PC-3 (cell line): ENCODE results near the gene ABHD8. TPM values are rescaled to one million over a fixed set of nuclear protein-coding genes. Genes with fewer than 3 reads are reported as not detected.

Experiments used
- ATAC-seq: fragments of 200-7000 bp; cut with Tn5 transposase; 2 replicates; pipeline ENCODE4 v1.9.1; 2020; ENCODE audit warnings: mild to moderate bottlenecking, moderate library complexity
- BruUV-seq: library from RNA; stranded (reverse); fragments of 400-500 nt; replicated peaks from 2 replicates; lab custom pipeline; 2021; lab: Mats Ljungman, UMichigan
- CTCF ChIA-PET: fragments of 300-600 bp; sonication (Branson Sonifier 250); formaldehyde crosslinking; loops from one replicate; lab custom pipeline; 2022; ENCODE audit warnings: antibody characterized with exemption; lab: Charles Lee
- POLR2A ChIA-PET: fragments of 300-600 bp; sonication (Branson Sonifier 250); formaldehyde crosslinking; loops from one replicate; lab custom pipeline; 2022; ENCODE audit warnings: antibody characterized with exemption; ENCODE audit not compliant: unreplicated experiment; lab: Charles Lee
- DNase-seq: peaks from one replicate; pipeline ENCODE4 v3.0.0-alpha.2; 2015
- H2AFZ ChIP-seq: fragments of 300-600 bp; sonication (generic); 2 replicates; pipeline ENCODE4 v1.6.0; 2016; ENCODE audit warnings: antibody characterized with exemption, low read length
- H3F3A ChIP-seq: fragments of 300-600 bp; sonication (generic); one replicate; pipeline ENCODE4 v1.6.0; 2017; ENCODE audit warnings: antibody characterized with exemption, low read length, control low read depth, mild to moderate bottlenecking; ENCODE audit not compliant: unreplicated experiment
- H3K27ac ChIP-seq: fragments of 300-600 bp; sonication (generic); 2 replicates; pipeline ENCODE4 v1.5.1; 2016; ENCODE audit warnings: mild to moderate bottlenecking, low read length
- H3K27me3 ChIP-seq: fragments of 300-600 bp; sonication (generic); 2 replicates; pipeline ENCODE4 v1.6.1; 2016; ENCODE audit warnings: low read length, mixed read lengths
- H3K36me3 ChIP-seq: fragments of 300-600 bp; sonication (generic); 2 replicates; pipeline ENCODE4 v1.6.1; 2016; ENCODE audit warnings: low read depth, mixed run types, low read length, mixed read lengths
- H3K4me1 ChIP-seq: fragments of 300-600 bp; sonication (generic); 2 replicates; pipeline ENCODE4 v1.5.1; 2016; ENCODE audit warnings: low read length; ENCODE audit not compliant: insufficient read depth
- H3K4me2 ChIP-seq: fragments of 300-600 bp; sonication (generic); 2 replicates; pipeline ENCODE4 v1.6.0; 2016; ENCODE audit warnings: low read length
- H3K4me3 ChIP-seq: fragments of 300-600 bp; sonication (generic); 2 replicates; pipeline ENCODE4 v1.5.1; 2016; ENCODE audit warnings: mild to moderate bottlenecking, low read length, mixed read lengths
- H3K79me2 ChIP-seq: fragments of 300-600 bp; sonication (generic); 2 replicates; pipeline ENCODE4 v1.6.1; 2017; ENCODE audit warnings: low read length, mixed read lengths
- H3K9ac ChIP-seq: fragments of 300-600 bp; sonication (generic); 2 replicates; pipeline ENCODE4 v1.6.0; 2016; ENCODE audit warnings: mild to moderate bottlenecking, low read length
- H3K9me2 ChIP-seq: fragments of 300-600 bp; sonication (generic); replicated peaks from 2 replicates; pipeline ENCODE4 v1.6.1; 2016; ENCODE audit warnings: mixed run types, low read length, mixed read lengths
- H3K9me3 ChIP-seq: fragments of 300-600 bp; sonication (generic); 2 replicates; pipeline ENCODE4 v1.6.1; 2016; ENCODE audit warnings: low read length, mixed read lengths
- H4K20me1 ChIP-seq: fragments of 300-600 bp; sonication (generic); 2 replicates; pipeline ENCODE4 v1.6.1; 2016; ENCODE audit warnings: low read length, mixed read lengths
- EZH2 ChIP-seq: fragments of 300-600 bp; sonication (generic); IDR thresholded peaks from one replicate; pipeline ENCODE4 v1.6.1; 2017; ENCODE audit warnings: antibody characterized with exemption, mild to moderate bottlenecking, low read length; ENCODE audit not compliant: unreplicated experiment
- EZH2phosphoT487 ChIP-seq: fragments of 300-600 bp; sonication (generic); IDR thresholded peaks from 2 replicates; pipeline ENCODE4 v1.6.1; 2018; ENCODE audit warnings: mild to moderate bottlenecking, antibody characterized with exemption, low read length, borderline replicate concordance
- intact Hi-C: fragments of 100-400 bp; cut with micrococcal nuclease; formaldehyde crosslinking; loops from 2 replicates; pipeline ENCODE4 v1.9.0; 2023
- total RNA-seq: library from RNA; depleted of rRNA; stranded (reverse); fragments of >200 nt; gene quantifications from 2 replicates; pipeline ENCODE4 v1.2.3, GENCODE V29; 2014
- TF ChIP-seq, protein P1 (sequence below): fragments of 300-600 bp; sonication (generic); conservative IDR thresholded peaks from 2 replicates; pipeline ENCODE4 v1.5.1; 2017; ENCODE audit warnings: antibody characterized with exemption, low read depth, mild to moderate bottlenecking, low read length

The ABHD8 gene
- total RNA-seq, 1 experiment from 2014 or later, result 42.4 TPM

DNA sequence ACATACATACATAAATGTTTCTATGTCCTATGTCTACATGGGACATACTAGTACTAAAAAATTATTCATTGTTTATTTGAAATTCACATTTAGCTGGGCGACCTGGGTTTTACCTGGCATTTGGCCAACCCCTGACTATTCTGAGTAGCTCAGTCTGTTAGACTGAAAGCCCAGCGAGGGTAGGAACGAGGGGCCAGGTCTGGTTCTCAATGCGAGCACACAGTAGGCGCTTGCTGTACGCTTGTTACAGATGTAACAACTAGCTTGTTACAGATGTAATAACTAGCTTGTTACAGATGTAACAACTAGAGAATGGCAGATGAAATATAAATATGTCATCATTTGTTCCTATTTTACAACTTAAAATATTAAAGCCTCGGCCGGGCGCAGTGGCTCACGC lies 32.4 kb upstream of the ABHD8 start:
- no peak overlapping the region for H3K27ac ChIP-seq
- no peaks in the 10 kb centered on the region for H4K20me1 ChIP-seq
- peaks cover 8% of the 10 kb centered on the region for H3K36me3 ChIP-seq
- intact Hi-C loops, result no loop called here
- DNase-seq (peak; percentile 21), ATAC-seq (no peak)
- CTCF ChIA-PET, result interaction anchor here (0.6 kb wide), 1 partner anchor 18 kb away, joined by 7 read pairs; no protein-coding TSS in a partner anchor
- H3K9me2 ChIP-seq, result no peaks in the 10 kb centered on the region
- POLR2A ChIA-PET, result interaction anchor here (0.9 kb wide), 1 partner anchor 26 kb away, joined by 4 read pairs; the partner anchor contains the start of gene DDA1
- H3K9ac ChIP-seq, result peak overlapping the region; percentile 85; the same call in 1 of the 2 replicates
- TF ChIP-seq EZH2 (no peak), EZH2phosphoT487 (no peak)
- TF ChIP-seq, protein P1, sequence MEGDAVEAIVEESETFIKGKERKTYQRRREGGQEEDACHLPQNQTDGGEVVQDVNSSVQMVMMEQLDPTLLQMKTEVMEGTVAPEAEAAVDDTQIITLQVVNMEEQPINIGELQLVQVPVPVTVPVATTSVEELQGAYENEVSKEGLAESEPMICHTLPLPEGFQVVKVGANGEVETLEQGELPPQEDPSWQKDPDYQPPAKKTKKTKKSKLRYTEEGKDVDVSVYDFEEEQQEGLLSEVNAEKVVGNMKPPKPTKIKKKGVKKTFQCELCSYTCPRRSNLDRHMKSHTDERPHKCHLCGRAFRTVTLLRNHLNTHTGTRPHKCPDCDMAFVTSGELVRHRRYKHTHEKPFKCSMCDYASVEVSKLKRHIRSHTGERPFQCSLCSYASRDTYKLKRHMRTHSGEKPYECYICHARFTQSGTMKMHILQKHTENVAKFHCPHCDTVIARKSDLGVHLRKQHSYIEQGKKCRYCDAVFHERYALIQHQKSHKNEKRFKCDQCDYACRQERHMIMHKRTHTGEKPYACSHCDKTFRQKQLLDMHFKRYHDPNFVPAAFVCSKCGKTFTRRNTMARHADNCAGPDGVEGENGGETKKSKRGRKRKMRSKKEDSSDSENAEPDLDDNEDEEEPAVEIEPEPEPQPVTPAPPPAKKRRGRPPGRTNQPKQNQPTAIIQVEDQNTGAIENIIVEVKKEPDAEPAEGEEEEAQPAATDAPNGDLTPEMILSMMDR, result no peak
- H3K4me2 ChIP-seq, result peak overlapping the region; percentile 93
- BruUV-seq, result no TSS peak
- H3F3A ChIP-seq, result no peaks in the 10 kb centered on the region
- peak overlapping the region; percentile 93 for H3K4me3 ChIP-seq
- H3K27me3 ChIP-seq, result no peaks in the 10 kb centered on the region
- H3K79me2 ChIP-seq, result peaks cover 22% of the 10 kb centered on the region
- H3K4me1 ChIP-seq, result peaks cover 18% of the 10 kb centered on the region
- H2AFZ ChIP-seq, result peak overlapping the region; percentile 78
- H3K9me3 ChIP-seq, result no peaks in the 10 kb centered on the region

DNA sequence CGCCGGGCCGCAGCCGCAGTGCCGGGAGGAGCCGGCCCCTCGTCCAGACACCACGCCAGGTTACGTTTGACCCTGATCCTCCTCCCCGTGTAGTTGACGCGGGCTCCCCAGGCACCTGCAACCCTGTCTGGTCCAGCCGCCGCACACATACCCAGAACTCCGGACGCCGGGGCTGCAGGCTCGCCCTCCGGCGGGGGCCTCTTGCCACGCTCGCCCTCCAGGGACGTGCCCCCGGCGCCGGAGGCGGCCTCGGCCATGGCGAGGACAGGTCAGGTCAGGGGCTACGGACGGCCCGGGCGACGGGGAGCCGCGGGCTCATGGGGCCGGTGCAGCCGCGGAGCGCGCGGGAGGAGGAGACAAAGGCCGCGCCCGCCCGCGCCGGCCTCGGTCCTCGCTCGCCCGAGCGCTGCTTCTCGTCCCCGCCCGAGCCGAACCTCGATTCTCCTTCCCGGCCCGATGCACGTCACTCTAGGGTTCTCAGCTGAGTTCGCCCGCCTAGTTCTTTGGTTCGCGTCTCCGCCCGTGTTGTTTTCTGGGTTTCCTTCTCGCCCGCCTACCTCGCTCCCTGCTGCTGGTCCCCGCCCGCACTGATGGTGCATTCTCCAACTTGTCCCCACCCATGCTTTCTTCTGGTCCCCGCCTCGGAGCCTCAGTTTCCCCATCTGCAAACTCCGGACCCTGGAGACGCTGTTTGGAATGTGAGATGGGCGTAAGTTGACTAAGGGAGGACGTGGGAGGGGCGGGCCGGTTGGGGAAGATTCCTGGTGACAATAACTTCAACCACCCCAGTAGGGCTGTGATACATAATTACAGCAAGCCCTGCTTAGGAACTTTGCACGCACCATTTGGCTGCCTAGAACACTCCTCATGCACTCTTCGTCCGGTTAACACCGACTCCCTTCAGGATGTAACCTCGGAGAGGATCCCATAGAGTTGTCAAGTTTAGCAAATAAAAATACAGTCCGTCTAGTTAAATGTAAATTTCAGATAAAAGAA lies 31.5 kb upstream of the ABHD8 start, which contains the start of gene ANO8:
Gene ANO8 (minus strand): TSS at position 442 of the 996 bp plus-strand sequence. CDS start 185 bp downstream, at position 257.
- Histone ChIP-seq H2AFZ (peak within 1 kb of the TSS; percentile 78), H3K9ac (peak within 1 kb of the TSS; percentile 85), H3K4me3 (peak within 1 kb of the TSS; percentile 93), H3K27me3 (no peaks in the 10 kb centered on the region), H3F3A (no peaks in the 10 kb centered on the region), H3K4me1 (peaks cover 18% of the 10 kb centered on the region), H3K79me2 (peaks cover 22% of the 10 kb centered on the region), H3K9me2 (no peaks in the 10 kb centered on the region), H4K20me1 (no peaks in the 10 kb centered on the region), H3K36me3 (peaks cover 8% of the 10 kb centered on the region), H3K9me3 (no peaks in the 10 kb centered on the region), H3K4me2 (peak within 1 kb of the TSS; percentile 93), H3K27ac (peak within 1 kb of the TSS; percentile 58)
- BruUV-seq, result no TSS peak
- no peak for TF ChIP-seq EZH2phosphoT487
- TF ChIP-seq, protein P1, result no peak
- no peak for TF ChIP-seq EZH2
- ATAC-seq, result peak; percentile 58
- intact Hi-C loops, result loop anchor here (1.0 kb wide), 2 partner anchors 25 to 29 kb away; partner anchors contain the start of genes DDA1 and MRPL34
- CTCF ChIA-PET, result interaction anchor here (0.6 kb wide), 1 partner anchor 215 kb away, joined by 3 read pairs; no protein-coding TSS in a partner anchor
- POLR2A ChIA-PET, result interaction anchor here (0.6 to 0.9 kb wide), 2 partner anchors 26 to 85 kb away, joined by 3 to 4 read pairs; partner anchors contain the start of genes DDA1 and MVB12A
- DNase-seq, result peak; percentile 97
